ENCODE measurements around the gene NOTCH4. TPM values are rescaled to one million over a fixed set of nuclear protein-coding genes. Genes with fewer than 3 reads are reported as not detected.
"Not testable (repeated sequence)": the region's sequence is repeated elsewhere in the genome, so short reads cannot be mapped to it uniquely, and the experiment has no call there.

Gene NOTCH4
- total RNA-seq, 1 donor from 2014 or later, result 0.26 TPM

DNA sequence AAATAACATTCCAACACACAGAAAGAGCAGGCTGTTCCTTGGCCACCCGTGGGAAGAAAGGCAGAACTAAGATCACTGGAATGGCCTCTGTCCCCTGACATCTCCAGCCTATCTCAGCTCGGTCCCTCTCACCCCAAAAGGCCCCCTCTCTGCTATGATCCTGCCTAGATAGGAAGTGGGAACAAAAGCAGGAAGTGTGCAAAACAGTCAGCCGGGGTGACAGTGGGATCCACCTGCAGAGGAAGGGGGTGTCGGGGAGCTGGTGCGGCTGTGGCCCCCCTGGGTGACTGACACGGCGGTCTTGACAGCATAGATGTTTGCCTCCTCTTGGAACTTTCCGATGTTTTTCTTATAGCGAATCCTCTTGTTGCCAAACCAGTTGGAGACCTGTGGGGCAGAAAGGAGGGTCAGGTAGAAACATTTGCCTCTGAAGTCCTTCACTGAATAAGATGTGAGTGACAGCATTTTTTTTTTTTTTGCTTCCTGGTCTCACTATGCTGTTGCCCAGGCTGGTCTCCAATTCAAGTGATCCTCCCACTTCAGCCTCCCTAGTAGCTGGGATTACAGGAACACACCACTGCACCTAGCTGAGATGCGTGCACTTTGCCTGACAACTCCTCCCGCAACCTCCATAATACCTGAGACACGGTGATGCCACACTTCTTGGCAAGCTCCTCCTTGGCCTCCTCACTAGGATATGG, 36.7 kb downstream of the NOTCH4 start:
- peaks cover 13% of the 10 kb centered on the region for H3K36me3 ChIP-seq (ENCODE audit: control insufficient read depth, insufficient read depth, low read length)
- no peak overlapping the region for H3K4me3 ChIP-seq (ENCODE audit: low read depth, low read length)
- no peaks in the 10 kb centered on the region for H3K27me3 ChIP-seq (ENCODE audit: control insufficient read depth, insufficient read depth, low read length)
- DNase-seq (ENCODE audit: low read depth), result no peak
- TF ChIP-seq, protein P1, sequence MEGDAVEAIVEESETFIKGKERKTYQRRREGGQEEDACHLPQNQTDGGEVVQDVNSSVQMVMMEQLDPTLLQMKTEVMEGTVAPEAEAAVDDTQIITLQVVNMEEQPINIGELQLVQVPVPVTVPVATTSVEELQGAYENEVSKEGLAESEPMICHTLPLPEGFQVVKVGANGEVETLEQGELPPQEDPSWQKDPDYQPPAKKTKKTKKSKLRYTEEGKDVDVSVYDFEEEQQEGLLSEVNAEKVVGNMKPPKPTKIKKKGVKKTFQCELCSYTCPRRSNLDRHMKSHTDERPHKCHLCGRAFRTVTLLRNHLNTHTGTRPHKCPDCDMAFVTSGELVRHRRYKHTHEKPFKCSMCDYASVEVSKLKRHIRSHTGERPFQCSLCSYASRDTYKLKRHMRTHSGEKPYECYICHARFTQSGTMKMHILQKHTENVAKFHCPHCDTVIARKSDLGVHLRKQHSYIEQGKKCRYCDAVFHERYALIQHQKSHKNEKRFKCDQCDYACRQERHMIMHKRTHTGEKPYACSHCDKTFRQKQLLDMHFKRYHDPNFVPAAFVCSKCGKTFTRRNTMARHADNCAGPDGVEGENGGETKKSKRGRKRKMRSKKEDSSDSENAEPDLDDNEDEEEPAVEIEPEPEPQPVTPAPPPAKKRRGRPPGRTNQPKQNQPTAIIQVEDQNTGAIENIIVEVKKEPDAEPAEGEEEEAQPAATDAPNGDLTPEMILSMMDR (IDR thresholded peaks at IDR 0.05; ENCODE audit: insufficient read depth, low read length, severe bottlenecking), result no peak
- FAIRE-seq, result no peak

DNA sequence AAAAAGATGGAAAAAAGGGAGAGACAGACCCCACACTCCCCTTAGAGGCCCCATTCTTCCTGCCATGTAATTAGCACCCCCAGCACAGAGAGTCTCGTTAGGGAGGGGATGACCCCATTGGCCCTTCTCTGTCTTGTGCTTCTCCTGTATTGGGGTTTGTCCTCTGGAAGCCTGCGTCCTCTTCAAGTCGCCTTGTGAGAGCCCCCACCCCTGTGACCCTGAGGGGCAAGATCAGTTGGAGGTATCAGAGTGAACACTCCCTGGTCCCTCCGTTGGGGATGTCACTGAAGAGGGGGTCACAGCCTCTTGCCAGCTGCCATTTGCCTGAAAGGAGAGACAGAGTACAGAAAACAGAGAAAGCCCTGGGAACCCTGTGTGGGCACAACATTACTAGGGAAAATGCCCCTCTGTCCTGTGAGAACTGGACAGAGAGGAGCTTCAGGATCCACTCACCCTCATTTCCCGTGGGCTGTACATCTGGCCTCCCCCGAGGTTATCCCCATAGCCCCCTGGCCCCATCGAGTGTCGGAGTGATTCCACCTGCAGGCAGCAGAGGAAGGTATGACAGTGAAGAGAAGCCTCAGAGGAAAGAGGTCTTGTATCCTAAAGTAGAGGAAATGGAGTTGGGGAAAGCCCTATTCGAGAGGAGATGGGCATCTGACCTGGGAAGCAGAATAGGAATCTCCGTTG, 37.6 kb downstream of the NOTCH4 start:
- not testable (repeated sequence) for H3K4me3 ChIP-seq (ENCODE audit: low read depth, low read length); H3K27me3 ChIP-seq (ENCODE audit: control insufficient read depth, insufficient read depth, low read length); DNase-seq (ENCODE audit: low read depth)
- peaks cover 14% of the 10 kb centered on the region for H3K36me3 ChIP-seq (ENCODE audit: control insufficient read depth, insufficient read depth, low read length)
- peak; percentile 36 for FAIRE-seq

DNA sequence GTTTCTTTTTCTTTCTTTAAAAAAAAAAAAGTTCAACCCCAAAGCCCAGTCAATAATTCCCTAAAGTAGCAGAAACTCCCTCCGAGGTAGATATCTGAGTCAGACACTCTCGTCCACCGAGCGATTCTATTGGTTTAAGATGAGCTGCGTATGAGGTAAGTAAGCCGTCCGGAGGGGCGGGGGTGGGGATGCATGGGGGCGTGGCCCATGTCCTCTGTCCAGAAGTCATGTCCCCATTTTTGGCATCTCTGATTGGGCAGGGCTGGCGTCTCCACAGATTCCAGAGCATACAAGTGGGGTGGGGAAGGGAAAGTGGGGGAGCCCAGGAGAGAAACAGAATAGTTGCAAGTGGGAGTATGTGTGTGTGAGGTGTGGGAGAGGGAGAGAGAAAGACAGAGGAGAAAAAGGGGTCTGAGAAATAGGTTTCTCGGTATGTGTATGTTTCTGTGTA, 38.2 kb downstream of the NOTCH4 start:
- H3K36me3 ChIP-seq (ENCODE audit: control insufficient read depth, insufficient read depth, low read length), result peaks cover 18% of the 10 kb centered on the region
- FAIRE-seq, result not testable (repeated sequence)
- peak; percentile 81 for DNase-seq (ENCODE audit: low read depth)

DNA sequence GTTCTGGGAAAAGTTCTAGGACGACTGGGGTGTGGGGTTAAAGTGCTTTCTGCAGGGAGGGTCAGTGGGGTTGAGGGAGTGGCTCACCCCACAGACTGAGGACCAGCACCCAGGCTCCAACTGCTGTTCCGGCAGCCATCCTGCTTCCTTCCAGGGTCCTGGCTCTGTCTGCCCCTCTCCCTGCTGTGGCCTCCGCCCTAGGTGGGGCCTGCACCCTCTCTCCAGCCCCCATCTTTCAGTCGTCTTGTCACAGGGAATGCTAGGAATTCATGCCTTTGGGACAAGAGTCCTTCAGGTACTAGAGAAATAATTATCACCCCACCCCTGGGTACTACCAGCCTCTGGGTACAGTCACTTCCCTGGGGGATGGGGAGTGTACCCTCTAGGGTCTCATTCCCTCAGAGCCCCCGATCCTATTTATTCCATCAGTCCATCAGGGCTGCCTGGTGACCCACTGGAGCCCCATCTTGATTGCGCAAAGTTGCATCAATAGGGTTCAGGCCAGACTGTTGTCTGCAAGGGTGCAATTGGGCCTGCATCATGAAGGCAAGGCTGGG, 39.7 kb downstream of the NOTCH4 start, which contains the start of gene AGER:
Gene AGER, minus strand, starts transcription at position 170 of the 557 bp plus-strand sequence. Its CDS starts 31 bp downstream, at position 139.
- H3K4me3 ChIP-seq (ENCODE audit: low read depth, low read length), result no peak within 1 kb of the TSS
- DNase-seq (ENCODE audit: low read depth), result no peak
- no peak for FAIRE-seq
- H3K36me3 ChIP-seq (ENCODE audit: control insufficient read depth, insufficient read depth, low read length), result peaks cover 18% of the 10 kb centered on the region
- TF ChIP-seq, protein P1 (IDR thresholded peaks at IDR 0.05; ENCODE audit: insufficient read depth, low read length, severe bottlenecking), result no peak
- H3K27me3 ChIP-seq (ENCODE audit: control insufficient read depth, insufficient read depth, low read length), result no peaks in the 10 kb centered on the region

More for the DNA sequence above, 38.2 kb downstream of the NOTCH4 start:
- H3K27me3 ChIP-seq (ENCODE audit: control insufficient read depth, insufficient read depth, low read length); H3K4me3 ChIP-seq (ENCODE audit: low read depth, low read length): not testable (repeated sequence)

DNA sequence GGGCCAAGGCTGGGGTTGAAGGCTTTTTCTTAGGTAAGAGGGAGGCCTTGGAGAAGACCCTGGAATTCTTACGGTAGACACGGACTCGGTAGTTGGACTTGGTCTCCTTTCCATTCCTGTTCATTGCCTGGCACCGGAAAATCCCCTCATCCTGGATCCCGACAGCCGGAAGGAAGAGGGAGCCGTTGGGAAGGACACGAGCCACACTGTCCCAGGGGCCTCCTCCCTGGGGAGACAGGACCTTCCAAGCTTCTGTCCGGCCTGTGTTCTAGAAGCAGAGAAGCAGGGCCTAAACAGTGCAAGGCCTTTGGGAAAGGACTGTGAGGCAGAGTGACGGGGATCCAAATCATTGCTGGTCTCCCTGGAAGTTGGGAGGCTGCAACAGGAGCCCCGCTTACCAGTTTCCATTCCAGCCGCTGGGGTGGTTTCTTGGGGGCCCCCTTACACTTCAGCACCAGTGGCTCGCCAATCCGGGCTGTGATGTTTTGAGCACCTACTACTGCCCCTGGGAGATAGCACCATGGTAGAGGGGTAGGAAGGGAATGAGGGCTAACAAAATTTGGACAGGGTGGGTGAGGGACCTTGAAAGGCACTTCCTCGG, 40.3 kb downstream of the NOTCH4 start:
- TF ChIP-seq, protein P1 (IDR thresholded peaks at IDR 0.05; ENCODE audit: insufficient read depth, low read length, severe bottlenecking), result no peak
- FAIRE-seq, result no peak

DNA sequence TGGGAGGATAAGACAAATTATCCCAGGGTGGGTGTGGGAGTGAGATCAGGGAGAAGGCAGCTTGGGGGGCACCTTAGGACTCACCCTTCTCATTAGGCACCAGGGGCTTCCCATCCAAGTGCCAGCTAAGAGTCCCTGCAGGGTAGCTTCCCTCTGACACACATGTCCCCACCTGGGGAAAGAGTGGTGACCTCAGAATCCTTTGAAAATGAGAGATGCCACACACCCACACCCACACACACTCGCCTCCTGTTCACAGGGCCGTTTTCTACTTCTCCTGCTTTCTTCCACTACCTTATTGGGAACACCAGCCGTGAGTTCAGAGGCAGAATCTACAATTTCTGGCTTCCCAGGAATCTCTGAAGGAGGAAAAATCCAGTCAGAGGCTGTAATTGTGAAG, 40.8 kb downstream of the NOTCH4 start:
- no peak for FAIRE-seq
- Histone ChIP-seq H3K4me3 (ENCODE audit: low read depth, low read length) (no peak overlapping the region), H3K27me3 (ENCODE audit: control insufficient read depth, insufficient read depth, low read length) (no peaks in the 10 kb centered on the region), H3K36me3 (ENCODE audit: control insufficient read depth, insufficient read depth, low read length) (peaks cover 18% of the 10 kb centered on the region)
- no peak for DNase-seq (ENCODE audit: low read depth)
- TF ChIP-seq, protein P1 (IDR thresholded peaks at IDR 0.05; ENCODE audit: insufficient read depth, low read length, severe bottlenecking), result no peak

More for the DNA sequence above, 40.3 kb downstream of the NOTCH4 start:
- peaks cover 19% of the 10 kb centered on the region for H3K36me3 ChIP-seq (ENCODE audit: control insufficient read depth, insufficient read depth, low read length)
- no peak for DNase-seq (ENCODE audit: low read depth)
- H3K27me3 ChIP-seq (ENCODE audit: control insufficient read depth, insufficient read depth, low read length), result no peaks in the 10 kb centered on the region
- H3K4me3 ChIP-seq (ENCODE audit: low read depth, low read length), result no peak overlapping the region

Measured in bronchial epithelial cell (primary cell).